Lung (tissue), 12 donors: ENCODE results near the gene PRKCE. TPM values are rescaled to one million over a fixed set of nuclear protein-coding genes. Genes with fewer than 3 reads are reported as not detected.

Experiments
- ATAC-seq: fragments of 200-7000 bp; cut with Tn5 transposase; one replicate; pipeline ENCODE4 v1.9.1; 2020; ENCODE audit warnings: moderate number of reproducible peaks; ENCODE audit not compliant: insufficient read depth, low FRiP score
- DNase-seq, 3 donors: peaks; one replicate each; pipeline ENCODE4 v3.0.0-alpha.2; 2013 to 2017
- H3K27ac ChIP-seq, 2 donors: one replicate each; pipeline ENCODE4 v1.5.1; 2013; ENCODE audit warnings: mild to moderate bottlenecking in 2 of 2, moderate library complexity in 2 of 2, control low read depth in 1 of 2, inconsistent platforms in 1 of 2, low read depth in 1 of 2, low read length in 1 of 2
- H3K27me3 ChIP-seq, 3 donors: one replicate each; pipeline ENCODE4 v1.5.1; 2013; ENCODE audit warnings: low read length in 2 of 3; ENCODE audit not compliant: control insufficient read depth in 3 of 3, insufficient read depth in 3 of 3
- H3K36me3 ChIP-seq, 4 donors: one replicate each; pipeline ENCODE4 v1.5.1; 2013; ENCODE audit warnings: low read length in 4 of 4, mild to moderate bottlenecking in 1 of 4, moderate library complexity in 1 of 4; ENCODE audit not compliant: control insufficient read depth in 4 of 4, insufficient read depth in 4 of 4
- H3K4me1 ChIP-seq, 5 donors: one replicate each; pipeline ENCODE4 v1.5.1; 2013; ENCODE audit warnings: low read length in 5 of 5, mild to moderate bottlenecking in 2 of 5, moderate library complexity in 1 of 5; ENCODE audit not compliant: control insufficient read depth in 5 of 5, insufficient read depth in 5 of 5
- H3K4me3 ChIP-seq: one replicate; pipeline ENCODE4 v1.5.1; 2013; ENCODE audit warnings: mild to moderate bottlenecking, control low read depth, moderate library complexity
- H3K9ac ChIP-seq, 2 donors: one replicate each; pipeline ENCODE4 v1.5.1; 2013; ENCODE audit warnings: low read length in 2 of 2, control low read depth in 1 of 2; ENCODE audit not compliant: insufficient read depth in 1 of 2
- H3K9me3 ChIP-seq, 4 donors: one replicate each; pipeline ENCODE4 v1.5.1; 2013; ENCODE audit warnings: low read length in 3 of 4, mild to moderate bottlenecking in 1 of 4, moderate library complexity in 1 of 4; ENCODE audit not compliant: control insufficient read depth in 4 of 4, insufficient read depth in 3 of 4
- WGBS, 2 donors: extraction: QIAGEN DNeasy Blood & Tissue Kit; methylation state at CpG; one replicate each; pipeline ENCODE4 v1.1.7; 2013; 5-methylcytosine and 5-hydroxymethylcytosine counted together
- polyA plus RNA-seq, 2 donors: library from polyadenylated mRNA; stranded (reverse); fragments of 200-250 nt; gene quantifications; one replicate each; pipeline ENCODE4 v1.2.1, GENCODE V29; 2013
- total RNA-seq, 2 donors: library from RNA; depleted of rRNA in 1 of 2; stranded (reverse); fragments of >200 nt in 1 of 2; gene quantifications; one replicate each; pipeline ENCODE4 v1.2.1, GENCODE V29; 2014 to 2021
- TF ChIP-seq, protein P1 (sequence below): IDR thresholded peaks from 2 replicates; pipeline ENCODE4 v1.5.1; 2012; ENCODE audit warnings: mild to moderate bottlenecking; ENCODE audit errors: control extremely low read depth, extremely low read depth
- donor health status: control.
- donor health status: control.
- donor health status: Bipolar disorder and iron deficiency.
- donor health status: healthy.
- donor health status: DM: yes; HTN: yes; CAD: no.

PRKCE gene
- total and polyA plus RNA-seq, 4 donors: 12.5 to 82.2 (median 32.1) TPM

DNA sequence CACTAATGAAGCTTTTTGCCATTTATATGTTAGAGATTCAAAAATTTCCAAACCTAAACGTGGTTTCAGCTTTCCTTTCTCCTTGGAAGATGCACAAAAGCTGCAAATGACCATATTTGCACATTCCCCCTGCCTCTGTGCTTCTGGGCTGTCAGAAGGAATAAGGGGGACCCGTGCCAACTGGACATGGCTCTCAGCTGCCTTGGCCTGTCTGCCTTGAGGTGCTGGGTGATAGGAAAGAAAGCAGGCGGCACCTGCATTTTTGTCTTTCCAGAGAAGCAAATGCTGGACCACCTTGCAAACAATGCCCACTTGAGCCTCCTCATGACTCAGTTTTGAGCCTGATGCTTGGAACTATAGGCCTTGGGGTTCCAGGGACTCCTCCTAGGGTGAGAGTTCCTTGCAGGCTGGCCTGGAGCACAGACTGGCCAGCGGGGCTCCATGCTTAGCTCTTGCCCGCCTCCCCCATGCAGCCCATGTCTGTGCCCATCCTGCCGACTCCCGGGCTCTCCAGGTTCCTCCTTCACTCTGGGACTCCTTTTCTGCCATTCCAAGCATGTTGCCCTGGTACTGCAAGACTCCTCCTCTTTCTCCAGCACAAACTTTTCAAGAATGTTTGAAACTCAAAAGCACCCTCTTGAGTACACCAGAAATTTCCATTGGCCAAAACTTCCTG is 536.7 kb downstream of the PRKCE start:
- Histone ChIP-seq H3K9me3 (no peaks in the 10 kb centered on the region), H3K4me3 (no peak overlapping the region), H3K27me3 (no peaks in the 10 kb centered on the region), H3K36me3 (peaks cover 0 to 9% (median 2%) of the 10 kb centered on the region in 4 donors), H3K9ac (no peak overlapping the region), H3K4me1 (peaks cover 0 to 17% (median 5%) of the 10 kb centered on the region in 5 donors), H3K27ac (peak overlapping the region in 1 of 2 donors; percentile 48)
- TF ChIP-seq, protein P1, sequence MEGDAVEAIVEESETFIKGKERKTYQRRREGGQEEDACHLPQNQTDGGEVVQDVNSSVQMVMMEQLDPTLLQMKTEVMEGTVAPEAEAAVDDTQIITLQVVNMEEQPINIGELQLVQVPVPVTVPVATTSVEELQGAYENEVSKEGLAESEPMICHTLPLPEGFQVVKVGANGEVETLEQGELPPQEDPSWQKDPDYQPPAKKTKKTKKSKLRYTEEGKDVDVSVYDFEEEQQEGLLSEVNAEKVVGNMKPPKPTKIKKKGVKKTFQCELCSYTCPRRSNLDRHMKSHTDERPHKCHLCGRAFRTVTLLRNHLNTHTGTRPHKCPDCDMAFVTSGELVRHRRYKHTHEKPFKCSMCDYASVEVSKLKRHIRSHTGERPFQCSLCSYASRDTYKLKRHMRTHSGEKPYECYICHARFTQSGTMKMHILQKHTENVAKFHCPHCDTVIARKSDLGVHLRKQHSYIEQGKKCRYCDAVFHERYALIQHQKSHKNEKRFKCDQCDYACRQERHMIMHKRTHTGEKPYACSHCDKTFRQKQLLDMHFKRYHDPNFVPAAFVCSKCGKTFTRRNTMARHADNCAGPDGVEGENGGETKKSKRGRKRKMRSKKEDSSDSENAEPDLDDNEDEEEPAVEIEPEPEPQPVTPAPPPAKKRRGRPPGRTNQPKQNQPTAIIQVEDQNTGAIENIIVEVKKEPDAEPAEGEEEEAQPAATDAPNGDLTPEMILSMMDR: no peak
- ATAC-seq (peak; percentile 55), DNase-seq (peak in 1 of 3 donors; percentile 50)
- 69 to 76% methylated on average over 7 of the region's 7 CpGs for whole genome bisulfite sequencing, 2 donors

DNA sequence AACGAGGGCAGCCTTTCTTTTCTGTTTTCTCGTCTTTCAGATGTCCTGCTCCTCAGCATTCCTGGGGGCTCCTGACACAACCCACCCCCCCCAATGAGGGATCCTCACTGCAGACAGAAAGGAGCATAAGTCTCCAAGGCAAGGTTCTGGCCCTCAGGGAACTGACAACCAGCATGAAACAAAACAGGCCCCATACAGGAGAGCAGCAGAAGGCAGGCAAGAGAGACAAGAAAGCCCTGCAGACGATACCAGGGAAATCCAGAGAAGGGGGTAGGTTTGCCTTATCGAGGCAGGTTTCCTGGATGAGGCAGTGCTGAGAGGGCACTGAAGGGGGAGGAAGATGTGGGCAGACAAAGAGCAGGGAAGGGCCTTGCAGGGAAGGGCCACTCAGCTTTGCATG is 541.9 kb downstream of the PRKCE start:
- no peaks in the 10 kb centered on the region for H3K36me3 ChIP-seq
- H3K4me3 ChIP-seq: no peak overlapping the region
- TF ChIP-seq, protein P1: no peak
- no peak overlapping the region for H3K9ac ChIP-seq
- DNase-seq (no peak), ATAC-seq (no peak)
- H3K27ac ChIP-seq: no peak overlapping the region
- no peaks in the 10 kb centered on the region for H3K27me3 ChIP-seq
- no peaks in the 10 kb centered on the region for H3K9me3 ChIP-seq
- 78 to 86% methylated on average over 4 of the region's 4 CpGs for WGBS, 2 donors
- peaks cover 0 to 16% (median 3%) of the 10 kb centered on the region in 5 donors for H3K4me1 ChIP-seq

DNA sequence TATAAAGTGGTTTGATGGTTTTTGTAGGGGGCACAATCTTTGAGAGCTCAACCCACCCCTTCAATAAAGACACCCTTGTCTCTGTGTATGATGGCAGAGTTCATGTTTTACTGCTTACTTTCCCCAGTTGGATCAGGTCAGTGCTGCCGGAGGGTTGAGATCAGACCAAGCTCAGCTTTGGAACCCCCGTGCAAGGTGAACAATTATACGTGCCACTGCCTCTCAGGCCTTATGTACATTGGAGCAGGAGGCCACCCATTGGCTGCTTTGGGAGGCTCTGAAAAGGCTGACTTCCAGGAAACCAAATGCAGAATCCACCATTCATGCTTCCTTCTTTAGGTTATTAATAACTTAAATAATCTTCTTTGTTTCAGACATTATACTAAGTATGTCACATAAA is 542.4 kb downstream of the PRKCE start:
- 88 to 97% methylated on average over 3 of the region's 3 CpGs for WGBS, 2 donors
- H3K27ac ChIP-seq: no peak overlapping the region

More for the DNA sequence above, 542.4 kb downstream of the PRKCE start:
- no peaks in the 10 kb centered on the region for H3K27me3 ChIP-seq
- H3K9ac ChIP-seq: no peak overlapping the region
- no peak overlapping the region for H3K4me3 ChIP-seq
- TF ChIP-seq, protein P1: no peak
- peaks cover 0 to 19% (median 3%) of the 10 kb centered on the region in 5 donors for H3K4me1 ChIP-seq
- no peak for ATAC-seq
- H3K9me3 ChIP-seq: no peaks in the 10 kb centered on the region
- DNase-seq: no peak
- H3K36me3 ChIP-seq: no peaks in the 10 kb centered on the region
